Neural cell (in vitro differentiated cells): ENCODE results near the gene FGA. TPM values are rescaled to one million over a fixed set of nuclear protein-coding genes. Genes with fewer than 3 reads are reported as not detected.

Experiments
- H2AFZ ChIP-seq: fragments of 200-600, 300-800 bp; sonication (generic), shearing (Covaris generic); 2 replicates; pipeline ENCODE4 v1.6.0; 2014; ENCODE audit warnings: low read depth, mild to moderate bottlenecking, antibody characterized with exemption, low read length, moderate library complexity
- H3F3A ChIP-seq: fragments of 200-600 bp; shearing (Covaris generic); 2 replicates; pipeline ENCODE4 v1.6.1; 2016; ENCODE audit warnings: mild to moderate bottlenecking, moderate library complexity, mixed read lengths, antibody characterized with exemption, low read length; ENCODE audit not compliant: insufficient read depth, poor library complexity, severe bottlenecking
- H3K27ac ChIP-seq: fragments of 200-600, 300-800 bp; sonication (generic), shearing (Covaris generic); 2 replicates; pipeline ENCODE4 v1.5.1; 2014; ENCODE audit warnings: mild to moderate bottlenecking, low read length, moderate library complexity
- H3K27me3 ChIP-seq: fragments of 300-800, 200-600 bp; sonication (generic), shearing (Covaris generic); 2 replicates; pipeline ENCODE4 v1.6.0; 2014; ENCODE audit warnings: mild to moderate bottlenecking, low read depth, low read length, moderate library complexity; ENCODE audit not compliant: insufficient read depth
- H3K36me3 ChIP-seq: fragments of 300-800, 200-600 bp; sonication (generic), shearing (Covaris generic); 2 replicates; pipeline ENCODE4 v1.5.1; 2014; ENCODE audit warnings: mild to moderate bottlenecking, antibody characterized with exemption, low read length, moderate library complexity; ENCODE audit not compliant: insufficient read depth
- H3K4me2 ChIP-seq: fragments of 300-800, 200-600 bp; sonication (generic), shearing (Covaris generic); 2 replicates; pipeline ENCODE4 v1.6.0; 2014; ENCODE audit warnings: mild to moderate bottlenecking, low read length
- H3K4me3 ChIP-seq: fragments of 300-800, 200-600 bp; sonication (generic), shearing (Covaris generic); 2 replicates; pipeline ENCODE4 v1.5.1; 2014; ENCODE audit warnings: mild to moderate bottlenecking, low read length, moderate library complexity
- H3K79me2 ChIP-seq: fragments of 200-600 bp; shearing (Covaris generic); replicated peaks from 2 replicates; pipeline ENCODE4 v1.6.0; 2014; ENCODE audit warnings: mild to moderate bottlenecking, low read length, moderate library complexity; ENCODE audit not compliant: insufficient read depth
- H3K9ac ChIP-seq: fragments of 300-800, 200-600 bp; sonication (generic), shearing (Covaris generic); 2 replicates; pipeline ENCODE4 v1.6.1; 2016; ENCODE audit warnings: mild to moderate bottlenecking, low read length, mixed read lengths
- H3K9me2 ChIP-seq: fragments of 200-600 bp; shearing (Covaris generic); 2 replicates; pipeline ENCODE4 v1.6.1; 2016; ENCODE audit warnings: mild to moderate bottlenecking, low read length, mixed read lengths; ENCODE audit not compliant: insufficient read depth
- H3K9me3 ChIP-seq: fragments of 200-600, 300-800 bp; sonication (generic), shearing (Covaris generic); 2 replicates; pipeline ENCODE4 v1.6.1; 2016; ENCODE audit warnings: mild to moderate bottlenecking, mixed run types, low read length, moderate library complexity, mixed read lengths
- H4K20me1 ChIP-seq: fragments of 200-600 bp; shearing (Covaris generic); 2 replicates; pipeline ENCODE4 v1.6.1; 2016; ENCODE audit warnings: mild to moderate bottlenecking, mixed run types; ENCODE audit not compliant: insufficient read depth
- EP300 ChIP-seq: fragments of 450-650 bp; conservative IDR thresholded peaks from 2 replicates; pipeline ENCODE4 v1.6.1; 2014; ENCODE audit warnings: antibody characterized with exemption, mild to moderate bottlenecking, moderate library complexity; ENCODE audit not compliant: poor library complexity, severe bottlenecking
- EZH2 ChIP-seq: fragments of 200-600, 300-800 bp; shearing (Covaris generic), sonication (generic); IDR thresholded peaks from 2 replicates; pipeline ENCODE4 v1.6.1; 2014; ENCODE audit warnings: antibody characterized with exemption, low read length, borderline replicate concordance, mild to moderate bottlenecking; ENCODE audit not compliant: insufficient read depth, poor library complexity, severe bottlenecking
- MXI1 ChIP-seq: fragments of 450-650 bp; conservative IDR thresholded peaks from 2 replicates; pipeline ENCODE4 v1.6.1; 2014; ENCODE audit warnings: antibody characterized with exemption, mild to moderate bottlenecking; ENCODE audit not compliant: poor library complexity, severe bottlenecking
- POLR2AphosphoS5 ChIP-seq: IDR thresholded peaks from 2 replicates; pipeline ENCODE4 v1.6.1; 2012
- RAD21 ChIP-seq: fragments of 450-650 bp; conservative IDR thresholded peaks from 2 replicates; pipeline ENCODE4 v1.6.1; 2014; ENCODE audit warnings: antibody characterized with exemption, mild to moderate bottlenecking, moderate library complexity
- REST ChIP-seq: IDR thresholded peaks from 2 replicates; pipeline ENCODE4 v1.6.1; 2012; ENCODE audit warnings: borderline replicate concordance
- SMC3 ChIP-seq: fragments of 450-650 bp; conservative IDR thresholded peaks from 2 replicates; pipeline ENCODE4 v1.6.1; 2014; ENCODE audit warnings: antibody characterized with exemption, mild to moderate bottlenecking, moderate library complexity; ENCODE audit not compliant: poor library complexity
- TAF1 ChIP-seq: IDR thresholded peaks from 2 replicates; pipeline ENCODE4 v1.6.1; 2012; ENCODE audit warnings: low read depth
- polyA plus RNA-seq: library from polyadenylated mRNA; depleted of rRNA; stranded (reverse); fragments of >200 nt; gene quantifications from 2 replicates; pipeline ENCODE4 v1.2.3, GENCODE V29; 2014
- TF ChIP-seq, protein P1 (sequence below): fragments of 450-650 bp; IDR thresholded peaks from 2 replicates; pipeline ENCODE4 v1.5.1; 2014; ENCODE audit warnings: antibody characterized with exemption, mild to moderate bottlenecking, moderate library complexity; ENCODE audit not compliant: poor library complexity, severe bottlenecking

The FGA gene
- polyA plus RNA-seq, 1 donor from 2014 or later: not detected

DNA sequence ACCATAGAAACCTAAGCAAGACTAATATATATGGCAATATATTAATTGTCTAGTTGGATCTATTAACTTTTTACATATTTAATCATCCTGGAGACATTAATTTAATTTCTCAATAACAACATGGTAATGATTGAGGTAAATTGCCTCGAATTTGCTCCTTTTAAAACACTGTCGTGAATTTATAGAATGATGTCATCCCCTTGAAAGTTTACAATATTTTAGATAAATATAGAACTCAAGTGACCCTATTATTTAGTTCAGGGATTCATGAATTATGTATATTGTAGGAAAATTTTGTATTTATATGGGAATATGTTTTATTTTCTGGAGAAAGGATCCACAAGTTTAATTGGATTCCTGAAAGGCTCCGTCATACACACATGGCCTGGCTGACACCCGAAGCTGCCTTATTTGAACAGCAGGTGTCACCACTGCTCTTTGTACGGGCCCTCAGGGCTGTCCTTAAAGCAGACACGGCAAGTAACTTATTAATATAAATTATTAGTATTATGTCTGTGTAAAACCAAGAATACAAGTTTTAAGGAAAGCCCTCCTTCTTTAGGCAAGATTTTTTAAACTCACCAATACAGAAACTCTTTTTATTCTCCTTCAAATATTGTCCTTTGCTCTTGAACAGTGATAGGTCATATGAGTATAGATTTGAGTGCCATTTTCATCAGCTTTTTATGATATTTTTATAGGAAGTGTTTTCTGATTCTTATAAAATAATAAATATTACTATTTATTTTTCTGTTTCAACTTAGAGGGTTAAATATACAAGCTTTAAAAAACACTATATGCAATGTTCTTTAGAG lies 38.5 kb downstream of the FGA start:
- no peaks in the 10 kb centered on the region for H3K27me3 ChIP-seq
- H3K9ac ChIP-seq: no peak overlapping the region
- no peaks in the 10 kb centered on the region for H3K36me3 ChIP-seq
- no peaks in the 10 kb centered on the region for H3K9me3 ChIP-seq
- no peaks in the 10 kb centered on the region for H4K20me1 ChIP-seq
- no peaks in the 10 kb centered on the region for H3F3A ChIP-seq
- no peak overlapping the region for H3K4me2 ChIP-seq
- TF ChIP-seq POLR2AphosphoS5 (no peak), SMC3 (peak; percentile 91), MXI1 (no peak), TAF1 (no peak), EZH2 (no peak), REST (no peak), EP300 (no peak), RAD21 (peak; percentile 90)
- TF ChIP-seq, protein P1, sequence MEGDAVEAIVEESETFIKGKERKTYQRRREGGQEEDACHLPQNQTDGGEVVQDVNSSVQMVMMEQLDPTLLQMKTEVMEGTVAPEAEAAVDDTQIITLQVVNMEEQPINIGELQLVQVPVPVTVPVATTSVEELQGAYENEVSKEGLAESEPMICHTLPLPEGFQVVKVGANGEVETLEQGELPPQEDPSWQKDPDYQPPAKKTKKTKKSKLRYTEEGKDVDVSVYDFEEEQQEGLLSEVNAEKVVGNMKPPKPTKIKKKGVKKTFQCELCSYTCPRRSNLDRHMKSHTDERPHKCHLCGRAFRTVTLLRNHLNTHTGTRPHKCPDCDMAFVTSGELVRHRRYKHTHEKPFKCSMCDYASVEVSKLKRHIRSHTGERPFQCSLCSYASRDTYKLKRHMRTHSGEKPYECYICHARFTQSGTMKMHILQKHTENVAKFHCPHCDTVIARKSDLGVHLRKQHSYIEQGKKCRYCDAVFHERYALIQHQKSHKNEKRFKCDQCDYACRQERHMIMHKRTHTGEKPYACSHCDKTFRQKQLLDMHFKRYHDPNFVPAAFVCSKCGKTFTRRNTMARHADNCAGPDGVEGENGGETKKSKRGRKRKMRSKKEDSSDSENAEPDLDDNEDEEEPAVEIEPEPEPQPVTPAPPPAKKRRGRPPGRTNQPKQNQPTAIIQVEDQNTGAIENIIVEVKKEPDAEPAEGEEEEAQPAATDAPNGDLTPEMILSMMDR: peak; percentile 85
- peaks cover 25% of the 10 kb centered on the region for H3K79me2 ChIP-seq
- H2AFZ ChIP-seq: no peak overlapping the region
- no peak overlapping the region for H3K27ac ChIP-seq
- no peaks in the 10 kb centered on the region for H3K9me2 ChIP-seq
- H3K4me3 ChIP-seq: no peak overlapping the region

DNA sequence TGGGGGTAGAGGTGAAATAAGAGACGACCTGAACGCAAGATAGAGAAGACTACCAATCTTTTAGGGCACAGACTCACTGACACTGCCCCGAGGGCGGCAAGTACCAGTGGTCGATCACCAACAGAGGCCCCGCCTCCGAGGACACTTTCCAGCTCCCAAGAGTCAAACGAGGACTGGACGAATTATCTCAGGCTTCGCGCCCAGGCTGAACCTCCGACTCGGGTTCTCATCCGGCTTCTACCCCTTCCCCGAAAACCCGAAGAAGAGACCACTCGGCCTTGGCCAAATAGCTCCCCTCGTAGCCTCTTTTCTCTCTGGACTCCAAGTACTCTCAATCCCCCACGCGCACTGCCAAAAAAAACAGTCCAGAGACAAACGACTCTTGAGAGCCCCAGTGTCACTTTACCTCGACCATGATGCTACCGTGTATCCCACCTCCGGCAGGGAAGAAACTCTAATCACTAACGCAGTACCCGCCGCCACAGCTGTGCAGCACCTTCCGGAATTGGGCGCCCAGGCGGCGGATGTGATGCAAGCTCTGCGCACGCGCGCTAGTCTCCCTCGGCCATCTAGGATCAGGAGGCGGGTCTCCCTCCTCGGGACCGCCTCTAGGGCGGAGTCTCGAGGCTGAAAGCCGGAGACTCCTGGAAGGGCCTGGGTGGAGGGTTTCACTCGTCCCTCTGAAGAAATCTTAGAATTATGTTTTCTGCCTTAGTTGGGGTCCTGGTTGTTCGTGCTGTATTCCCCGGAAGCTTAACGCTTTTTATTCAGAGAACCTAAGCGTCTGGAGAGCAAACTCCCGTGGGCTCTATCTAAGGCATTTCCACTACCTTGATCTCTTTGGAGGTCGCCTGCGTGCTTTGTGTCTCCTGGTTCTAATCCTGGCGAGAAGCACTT lies 40.4 kb downstream of the FGA start, which contains the start of gene PLRG1:
Gene PLRG1 (minus strand): TSS at position 507 of the 897 bp plus-strand sequence. CDS start 92 bp downstream, at position 415.
- H3K27ac ChIP-seq: peak within 1 kb of the TSS; percentile 77

More for the DNA sequence above, 40.4 kb downstream of the FGA start, which contains the start of gene PLRG1:
- no peaks in the 10 kb centered on the region for H3F3A ChIP-seq
- H3K9me3 ChIP-seq: no peaks in the 10 kb centered on the region
- TF ChIP-seq RAD21 (no peak), MXI1 (peak; percentile 87), REST (no peak), TAF1 (peak; percentile 54), EP300 (peak; percentile 38), EZH2 (no peak), SMC3 (peak; percentile 52), POLR2AphosphoS5 (peak; percentile 85)
- TF ChIP-seq, protein P1: peak; percentile 70
- H3K9me2 ChIP-seq: no peaks in the 10 kb centered on the region
- H4K20me1 ChIP-seq: no peaks in the 10 kb centered on the region
- H3K4me2 ChIP-seq: peak within 1 kb of the TSS; percentile 87
- peak within 1 kb of the TSS; percentile 78 for H3K4me3 ChIP-seq
- peak within 1 kb of the TSS; percentile 70 for H2AFZ ChIP-seq
- peaks cover 25% of the 10 kb centered on the region for H3K79me2 ChIP-seq
- no peaks in the 10 kb centered on the region for H3K27me3 ChIP-seq
- peak within 1 kb of the TSS; percentile 82 for H3K9ac ChIP-seq
- H3K36me3 ChIP-seq: peaks cover 1% of the 10 kb centered on the region
